HG03135 (cell line): ENCODE data around the gene ZNF622.
"Not testable (repeated sequence)": the region's sequence is repeated elsewhere in the genome, so short reads cannot be mapped to it uniquely, and the experiment has no call there.

Experiments
- ATAC-seq: cut with Tn5 transposase; IDR thresholded peaks from one replicate; pipeline ENCODE4 v1.9.1; 2021; ENCODE audit warnings: mild to moderate bottlenecking, moderate library complexity; ENCODE audit not compliant: unreplicated experiment

Gene ZNF622

GRCh38 chr5:16480821-16481538 is 15.4 kb upstream of the ZNF622 start:
- ATAC-seq, result no peak

GRCh38 chr5:16480144-16480543 is 14.5 kb upstream of the ZNF622 start:
- ATAC-seq, result no peak

- ATAC-seq, result no peak
These were observed 11.9 kb upstream of the ZNF622 start for GRCh38 chr5:16477541-16477940.

GRCh38 chr5:16476417-16476816 is 10.8 kb upstream of the ZNF622 start:
- not testable (repeated sequence) for ATAC-seq

GRCh38 chr5:16471387-16471786 is 5.8 kb upstream of the ZNF622 start:
- no peak for ATAC-seq

- ATAC-seq, result peak; percentile 65
These were observed 2.0 kb upstream of the ZNF622 start for GRCh38 chr5:16467363-16468219.

GRCh38 chr5:16464664-16465543 is 696 bp downstream of the ZNF622 start:
- ATAC-seq, result no peak

- no peak for ATAC-seq
These were observed 1.4 kb downstream of the ZNF622 start for GRCh38 chr5:16464231-16464630.

GRCh38 chr5:16461782-16462181 is 3.8 kb downstream of the ZNF622 start:
- ATAC-seq, result no peak

GRCh38 chr5:16461026-16461425 is 4.6 kb downstream of the ZNF622 start:
- no peak for ATAC-seq

GRCh38 chr5:16459451-16459850 is 6.1 kb downstream of the ZNF622 start:
- ATAC-seq, result no peak

- no peak for ATAC-seq
These were observed 7.7 kb downstream of the ZNF622 start for GRCh38 chr5:16457853-16458252.

- no peak for ATAC-seq
These were observed 8.1 kb downstream of the ZNF622 start for GRCh38 chr5:16457451-16457850.

- peak; percentile 73 for ATAC-seq
These were observed 9.3 kb downstream of the ZNF622 start for GRCh38 chr5:16456103-16456832.

GRCh38 chr5:16455668-16456067 is 9.9 kb downstream of the ZNF622 start:
- peak; percentile 14 for ATAC-seq

GRCh38 chr5:16454686-16455085 is 10.9 kb downstream of the ZNF622 start:
- ATAC-seq, result no peak

GRCh38 chr5:16453609-16454008 is 12.0 kb downstream of the ZNF622 start:
- ATAC-seq, result no peak

GRCh38 chr5:16450163-16450562 is 15.4 kb downstream of the ZNF622 start:
- ATAC-seq, result no peak

GRCh38 chr5:16446993-16447392 is 18.6 kb downstream of the ZNF622 start:
- no peak for ATAC-seq

GRCh38 chr5:16437977-16438376 is 27.6 kb downstream of the ZNF622 start:
- ATAC-seq, result no peak
